Mucosa of descending colon (tissue), 3 donors: ENCODE data around the gene CERCAM. TPM values are rescaled to one million over a fixed set of nuclear protein-coding genes. Genes with fewer than 3 reads are reported as not detected.

ENCODE experiments used
- ATAC-seq: fragments of 200-7000 bp; cut with Tn5 transposase; one replicate; pipeline ENCODE4 v1.9.1; 2020; ENCODE audit warnings: mild to moderate bottlenecking, moderate library complexity
- DNase-seq, 3 donors: peaks; one replicate each; pipeline ENCODE4 v3.0.0-alpha.2; 2020
- H3K36me3 ChIP-seq: fragments of 200-600 bp; one replicate; pipeline ENCODE4 v1.8.0; 2021; ENCODE audit warnings: low read depth, mild to moderate bottlenecking
- H3K4me1 ChIP-seq: fragments of 200-600 bp; one replicate; pipeline ENCODE4 v1.8.0; 2021; ENCODE audit warnings: low read depth, mild to moderate bottlenecking
- H3K4me3 ChIP-seq: fragments of 200-600 bp; one replicate; pipeline ENCODE4 v1.8.0; 2021; ENCODE audit warnings: mild to moderate bottlenecking
- H3K9me3 ChIP-seq: fragments of 200-600 bp; one replicate; pipeline ENCODE4 v1.8.0; 2021; ENCODE audit warnings: mild to moderate bottlenecking
- intact Hi-C, 2 donors: fragments of 100-400 bp; cut with DNase I in 1 of 2; cut with micrococcal nuclease in 1 of 2; formaldehyde crosslinking; loops; one replicate each; pipeline versions ENCODE4 v1.11.0 to v1.11.1; 2022; cut with DNase I, micrococcal nuclease
- microRNA-seq: library from miRNA; unstranded; fragments of <30 nt; microRNA quantifications from one replicate; pipeline ENCODE4, GENCODE V29; 2019
- total RNA-seq, 3 donors: library from RNA; stranded (reverse); fragmentation: NEBNext Ultra II Directional in 2 of 3; extraction: Animal tissue kit (Norgen Biotek cat#: 25700) in 2 of 3; gene quantifications; one replicate each; pipeline versions ENCODE4 v1.2.1 to v1.2.4, GENCODE V29; 2021 to 2023
- TF ChIP-seq, protein P1 (sequence below): fragments of 200-600 bp; IDR thresholded peaks from one replicate; pipeline ENCODE4 v1.8.0; 2022; ENCODE audit warnings: antibody characterized with exemption, mild to moderate bottlenecking
- donor health status: DM: no; HTN: no; CAD: no; lungs with moderate emphysema.
- donor health status: DM: no; HTN: no; CAD: no.
- donor health status: DM: no; HTN: yes; CAD: no.

CERCAM gene
- total RNA-seq, 3 donors from 2014 or later: 4.1 to 20.9 (median 11.5) TPM

DNA sequence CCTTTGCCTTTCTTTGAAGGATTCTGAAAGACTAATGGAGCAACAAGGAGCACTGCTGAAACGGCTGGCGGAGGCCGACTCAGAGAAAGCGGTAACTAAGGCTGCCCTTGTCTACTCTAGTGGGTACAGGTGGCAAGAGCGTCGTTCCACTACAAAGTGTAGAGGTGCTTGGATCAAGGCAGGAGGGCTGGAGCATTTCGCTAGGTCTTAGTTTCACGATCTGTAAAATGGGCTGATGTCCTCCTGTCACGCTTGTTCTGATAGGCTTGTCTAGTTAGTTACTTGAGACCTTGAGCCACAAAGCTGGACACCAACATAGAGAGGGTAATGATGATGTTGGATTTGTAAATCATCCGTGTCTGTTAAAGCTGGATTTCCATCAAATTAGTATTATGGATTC, 60.9 kb downstream of the CERCAM start:
- ATAC-seq: no peak

GRCh38 chr9:128482186-128482585, 61.5 kb downstream of the CERCAM start:
- Histone ChIP-seq H3K36me3 (no peaks in the 10 kb centered on the region), H3K4me1 (no peaks in the 10 kb centered on the region), H3K4me3 (no peak overlapping the region), H3K9me3 (no peaks in the 10 kb centered on the region)
- TF ChIP-seq, protein P1, sequence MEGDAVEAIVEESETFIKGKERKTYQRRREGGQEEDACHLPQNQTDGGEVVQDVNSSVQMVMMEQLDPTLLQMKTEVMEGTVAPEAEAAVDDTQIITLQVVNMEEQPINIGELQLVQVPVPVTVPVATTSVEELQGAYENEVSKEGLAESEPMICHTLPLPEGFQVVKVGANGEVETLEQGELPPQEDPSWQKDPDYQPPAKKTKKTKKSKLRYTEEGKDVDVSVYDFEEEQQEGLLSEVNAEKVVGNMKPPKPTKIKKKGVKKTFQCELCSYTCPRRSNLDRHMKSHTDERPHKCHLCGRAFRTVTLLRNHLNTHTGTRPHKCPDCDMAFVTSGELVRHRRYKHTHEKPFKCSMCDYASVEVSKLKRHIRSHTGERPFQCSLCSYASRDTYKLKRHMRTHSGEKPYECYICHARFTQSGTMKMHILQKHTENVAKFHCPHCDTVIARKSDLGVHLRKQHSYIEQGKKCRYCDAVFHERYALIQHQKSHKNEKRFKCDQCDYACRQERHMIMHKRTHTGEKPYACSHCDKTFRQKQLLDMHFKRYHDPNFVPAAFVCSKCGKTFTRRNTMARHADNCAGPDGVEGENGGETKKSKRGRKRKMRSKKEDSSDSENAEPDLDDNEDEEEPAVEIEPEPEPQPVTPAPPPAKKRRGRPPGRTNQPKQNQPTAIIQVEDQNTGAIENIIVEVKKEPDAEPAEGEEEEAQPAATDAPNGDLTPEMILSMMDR: no peak
- intact Hi-C loops: no loop called here
- ATAC-seq (no peak), DNase-seq (no peak)

More for the DNA sequence above, 60.9 kb downstream of the CERCAM start:
- no peaks in the 10 kb centered on the region for H3K36me3 ChIP-seq
- no peak for DNase-seq
- H3K9me3 ChIP-seq: no peaks in the 10 kb centered on the region
- TF ChIP-seq, protein P1: no peak
- H3K4me1 ChIP-seq: no peaks in the 10 kb centered on the region
- intact Hi-C loops: no loop called here
- H3K4me3 ChIP-seq: no peak overlapping the region

GRCh38 chr9:128484686-128485413, 64.2 kb downstream of the CERCAM start:
- Histone ChIP-seq H3K4me3 (no peak overlapping the region), H3K9me3 (no peaks in the 10 kb centered on the region), H3K36me3 (no peaks in the 10 kb centered on the region), H3K4me1 (no peaks in the 10 kb centered on the region)
- ATAC-seq (no peak), DNase-seq (no peak)
- intact Hi-C loops: no loop called here
- TF ChIP-seq, protein P1: no peak

DNA sequence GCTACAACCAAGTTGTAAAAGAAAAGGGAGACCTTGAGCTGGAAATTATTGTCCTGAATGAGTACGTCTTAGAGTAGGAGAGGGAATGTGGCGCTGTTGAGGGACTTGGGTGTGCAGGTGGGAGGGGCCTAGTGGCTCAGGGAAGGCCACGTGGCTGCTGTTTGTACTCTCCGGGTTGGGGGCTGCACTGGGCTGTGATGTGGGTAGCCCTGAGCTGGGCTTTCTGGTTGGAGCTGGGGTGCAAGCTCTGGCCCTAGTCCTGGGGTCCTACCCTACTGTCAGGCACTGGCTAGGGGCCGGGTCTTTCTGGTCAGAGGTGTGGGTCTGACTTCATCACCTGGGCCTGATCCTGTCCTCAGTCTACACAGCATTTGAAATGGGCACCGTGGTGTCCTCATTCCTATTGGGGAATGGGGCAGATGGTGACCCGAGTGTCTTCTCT, 64.8 kb downstream of the CERCAM start:
- TF ChIP-seq, protein P1: no peak
- Histone ChIP-seq H3K4me3 (no peak overlapping the region), H3K9me3 (no peaks in the 10 kb centered on the region), H3K36me3 (no peaks in the 10 kb centered on the region), H3K4me1 (no peaks in the 10 kb centered on the region)
- ATAC-seq: no peak
- no peak for DNase-seq
- intact Hi-C loops: no loop called here

GRCh38 chr9:128486201-128486600, 65.5 kb downstream of the CERCAM start:
- Histone ChIP-seq H3K4me1 (no peaks in the 10 kb centered on the region), H3K36me3 (no peaks in the 10 kb centered on the region), H3K9me3 (no peaks in the 10 kb centered on the region), H3K4me3 (no peak overlapping the region)
- intact Hi-C loops: no loop called here
- DNase-seq (no peak), ATAC-seq (no peak)
- TF ChIP-seq, protein P1: no peak

Small RNAs within 50 kb of the gene (microRNA-seq; reads per million reads assigned to microRNA genes)
- gene MIR219B: not detected

Other genes with a start within 250 kb of the CERCAM start
- 100 to 1,000 TPM in 2 of 3 donors, 10 to 100 TPM in 1; 88.0 to 176 (median 105) TPM for gene CIZ1, start 229.3 kb upstream of the CERCAM start, total RNA-seq
- 10 to 100 TPM in 1 of 3 donors, 1 to 10 TPM in 2; 4.0 to 19.0 (median 6.7) TPM for gene DNM1, start 217.5 kb upstream of the CERCAM start, total RNA-seq
- gene GOLGA2, start 144.8 kb upstream of the CERCAM start, total RNA-seq: 100 to 1,000 TPM in 1 of 3 donors, 10 to 100 TPM in 2; 90.3 to 118 (median 96.5) TPM
- gene SWI5, start 144.6 kb upstream of the CERCAM start, total RNA-seq: 10 to 100 TPM; 10.6 to 13.8 (median 11.5) TPM
- 10 to 100 TPM; 18.8 to 27.5 (median 24.3) TPM for gene TRUB2, start 98.4 kb upstream of the CERCAM start, total RNA-seq
- 10 to 100 TPM; 43.2 to 63.9 (median 59.1) TPM for gene COQ4, start 98.0 kb upstream of the CERCAM start, total RNA-seq
- 10 to 100 TPM; 36.5 to 46.8 (median 39.9) TPM for gene SLC27A4, start 80.3 kb upstream of the CERCAM start, total RNA-seq
- gene URM1, start 49.5 kb upstream of the CERCAM start, total RNA-seq: 10 to 100 TPM; 49.3 to 57.9 (median 51.8) TPM
- 10 to 100 TPM; 17.1 to 26.1 (median 19.4) TPM for gene ODF2, start 35.1 kb downstream of the CERCAM start, total RNA-seq
- gene GLE1, start 83.9 kb downstream of the CERCAM start, total RNA-seq: 10 to 100 TPM; 25.7 to 35.0 (median 28.0) TPM
- 100 to 1,000 TPM; 235 to 322 (median 321) TPM for gene SPTAN1, start 131.7 kb downstream of the CERCAM start, total RNA-seq
- 10 to 100 TPM; 36.7 to 46.3 (median 43.7) TPM for gene DYNC2I2, start 236.0 kb downstream of the CERCAM start, total RNA-seq